GM12872 (cell line): ENCODE data around the gene ENTPD3.

ENCODE experiments used
- CTCF ChIP-seq: IDR thresholded peaks from 3 replicates; pipeline ENCODE4 v1.5.1; 2011; ENCODE audit warnings: low read depth, mild to moderate bottlenecking, low read length, moderate library complexity; ENCODE audit not compliant: insufficient read depth

The ENTPD3 gene

GRCh38 chr3:40407007-40407406 lies 20.0 kb downstream of the ENTPD3 start:
- TF ChIP-seq CTCF = no peak

- no peak for TF ChIP-seq CTCF
These were observed 20.6 kb downstream of the ENTPD3 start for GRCh38 chr3:40407611-40408010.

- no peak for TF ChIP-seq CTCF
These were observed 27.3 kb downstream of the ENTPD3 start for GRCh38 chr3:40414270-40414669.

- no peak for TF ChIP-seq CTCF
These were observed 31.0 kb downstream of the ENTPD3 start for GRCh38 chr3:40417845-40418543.

- no peak for TF ChIP-seq CTCF
These were observed 35.9 kb downstream of the ENTPD3 start for GRCh38 chr3:40422861-40423260.

GRCh38 chr3:40427045-40427669 lies 40.2 kb downstream of the ENTPD3 start:
- no peak for TF ChIP-seq CTCF

GRCh38 chr3:40432793-40433192 lies 45.8 kb downstream of the ENTPD3 start:
- no peak for TF ChIP-seq CTCF
